K562 (cell line): ENCODE results near the gene RNF144A. TPM values are rescaled to one million over a fixed set of nuclear protein-coding genes. Genes with fewer than 3 reads are reported as not detected.

ENCODE experiments used
- ATAC-seq: fragments of 200-7000 bp; cut with Tn5 transposase; 3 replicates; pipeline ENCODE4 v1.9.1; 2020; ENCODE audit warnings: moderate library complexity
- BruUV-seq: library from RNA; stranded (reverse); fragments of 400-500 nt; replicated peaks from 2 replicates; lab custom pipeline; 2021; lab: Mats Ljungman, UMichigan
- CTCF ChIA-PET: fragments of 300-600 bp; formaldehyde crosslinking; extraction: SDS; loops from one replicate; lab custom pipeline; 2021; ENCODE audit warnings: low intra/inter-chr PET ratio; lab: Yijun Ruan, JAX
- POLR2A ChIA-PET: fragments of 300-600, 350-650 bp; sonication (Branson Sonifier 250); formaldehyde crosslinking; extraction: SDS; loops from one replicate; lab custom pipeline; 2021; ENCODE audit warnings: antibody characterized with exemption, inconsistent platforms; lab: Yijun Ruan, JAX
- DNase-seq, 4 experiments: peaks; one replicate each; pipeline versions ENCODE4 v3.0.0 to v3.0.0-alpha.2; 2011 to 2018; ENCODE audit warnings: low spot score in 3 of 4, mixed read lengths in 3 of 4; ENCODE audit errors: extremely low read depth in 1 of 4
- FAIRE-seq: peaks from 2 replicates; lab custom pipeline; 2011; peaks lifted over from hg19 to GRCh38; lab: Jason Lieb, UNC
- H2AFZ ChIP-seq: 2 replicates; pipeline ENCODE4 v1.6.0; 2011; ENCODE audit warnings: low read depth, low read length, control low read depth, inconsistent platforms
- H3K27ac ChIP-seq: fragments of 200-600 bp; 3 replicates; pipeline ENCODE4 v1.8.0; 2011; ENCODE audit warnings: low read depth, mild to moderate bottlenecking, control low read depth, inconsistent platforms, low read length, moderate library complexity, mixed read lengths; ENCODE audit errors: extremely low read depth
- H3K27me3 ChIP-seq, 2 experiments: fragments of 300-600 bp in 1 of 2; 2 replicates in 1 of 2; 3 replicates in 1 of 2; pipeline versions ENCODE4 v1.6.0 to v1.8.0; 2011; ENCODE audit warnings: inconsistent platforms in 2 of 2, low read length in 2 of 2, mild to moderate bottlenecking in 1 of 2, mixed read lengths in 1 of 2, moderate library complexity in 1 of 2; ENCODE audit not compliant: control insufficient read depth in 2 of 2, insufficient read depth in 2 of 2
- H3K36me3 ChIP-seq: fragments of 300-600 bp; 3 replicates; pipeline ENCODE4 v1.8.0; 2011; ENCODE audit warnings: mild to moderate bottlenecking, low read length, inconsistent platforms; ENCODE audit not compliant: control insufficient read depth, insufficient read depth
- H3K4me1 ChIP-seq, 2 experiments: fragments of 200-600 bp in 1 of 2; replicated peaks in 1 of 2; 2 replicates in 1 of 2; 3 replicates in 1 of 2; pipeline versions ENCODE4 v1.5.1 to v1.8.0; 2011; ENCODE audit warnings: inconsistent platforms in 2 of 2, low read length in 2 of 2, mild to moderate bottlenecking in 1 of 2, mixed read lengths in 1 of 2, moderate library complexity in 1 of 2; ENCODE audit not compliant: control insufficient read depth in 2 of 2, insufficient read depth in 2 of 2
- H3K4me2 ChIP-seq: 2 replicates; pipeline ENCODE4 v1.6.1; 2011; ENCODE audit warnings: low read length, control low read depth, inconsistent platforms, mixed read lengths; ENCODE audit not compliant: insufficient read depth
- H3K4me3 ChIP-seq: fragments of 200-600 bp; sonication (generic), shearing (Covaris generic); 2 replicates; pipeline ENCODE4 v1.5.1; 2016; ENCODE audit warnings: control low read depth, inconsistent platforms
- H3K79me2 ChIP-seq: fragments of 200-600 bp; 3 replicates; pipeline ENCODE4 v1.8.0; 2011; ENCODE audit warnings: low read length, inconsistent platforms; ENCODE audit not compliant: control insufficient read depth, insufficient read depth
- H3K9ac ChIP-seq, 2 experiments: 2 replicates each; pipeline versions ENCODE4 v1.6.0 to v1.6.1; 2011; ENCODE audit warnings: low read depth in 2 of 2, low read length in 2 of 2, control low read depth in 1 of 2, inconsistent platforms in 1 of 2, mild to moderate bottlenecking in 1 of 2, mixed read lengths in 1 of 2; ENCODE audit not compliant: insufficient read depth in 1 of 2
- H3K9me1 ChIP-seq: one replicate; pipeline ENCODE4 v1.6.0; 2011; ENCODE audit warnings: inconsistent platforms, mild to moderate bottlenecking, low read length, moderate library complexity; ENCODE audit not compliant: control insufficient read depth, insufficient read depth
- H3K9me3 ChIP-seq: replicated peaks from 2 replicates; pipeline ENCODE4 v1.5.1; 2011; ENCODE audit warnings: low read depth, low read length, inconsistent platforms; ENCODE audit not compliant: control insufficient read depth, insufficient read depth
- H4K20me1 ChIP-seq: replicated peaks from 2 replicates; pipeline ENCODE4 v1.6.1; 2011; ENCODE audit warnings: low read length, inconsistent platforms, mixed read lengths; ENCODE audit not compliant: control insufficient read depth, insufficient read depth
- E2F8 ChIP-seq: fragments of 450-650 bp; IDR thresholded peaks from 2 replicates; pipeline ENCODE4 v1.7.1; 2018; ENCODE audit warnings: mild to moderate bottlenecking, low read depth; ENCODE audit not compliant: partially characterized antibody
- FIP1L1 ChIP-seq: fragments of 200-400 bp; formaldehyde crosslinking; IDR thresholded peaks from 2 replicates; pipeline ENCODE4 v1.6.1; 2018; ENCODE audit warnings: mild to moderate bottlenecking, low read depth, low read length; ENCODE audit not compliant: poor library complexity, severe bottlenecking
- NCOR1 ChIP-seq: fragments of 450-650 bp; IDR thresholded peaks from 2 replicates; pipeline ENCODE4 v1.6.1; 2016; ENCODE audit warnings: mild to moderate bottlenecking, moderate library complexity
- SMAD1 ChIP-seq: fragments of 150-350 bp; IDR thresholded peaks from 2 replicates; pipeline ENCODE4 v1.6.1; 2014; ENCODE audit warnings: low read length, low read depth; ENCODE audit not compliant: partially characterized antibody
- ZNF589 ChIP-seq: fragments of 200-800 bp; sonication (Bioruptor generic); IDR thresholded peaks from 2 replicates; pipeline ENCODE4 v1.6.1; 2016; ENCODE audit warnings: low read depth, missing genetic modification characterization, missing compliant biosample characterization
- ZNF77 ChIP-seq: fragments of 250-450 bp; sonication (Bioruptor Pico); IDR thresholded peaks from 2 replicates; pipeline ENCODE4 v1.5.0; 2020
- WGBS: fragments of 100-300 bp; shearing (Covaris generic); methylation state at CpG from one replicate; pipeline ENCODE4 v1.1.6; 2016; ENCODE audit warnings: low coverage, mixed read lengths; ENCODE audit not compliant: insufficient coverage; ENCODE audit errors: missing lambda C conversion rate; 5-methylcytosine and 5-hydroxymethylcytosine counted together
- in situ Hi-C: fragments of 300-500 bp; cut with MboI; formaldehyde crosslinking; loops from 4 replicates; pipeline ENCODE4 v1.15.0; 2018; ENCODE audit warnings: inconsistent platforms, mixed read lengths
- intact Hi-C: fragments of 100-400 bp; cut with micrococcal nuclease; formaldehyde crosslinking; loops from 2 replicates; pipeline ENCODE4 v1.14.2; 2022
- polyA plus RNA-seq, 8 experiments: library from polyadenylated mRNA; depleted of rRNA in 4 of 8; stranded (reverse) in 5 of 8; unstranded in 3 of 8; fragments of >200 nt; fragmentation: Nextera tagmentation in 2 of 8; fragmentation: Illumina TruSeq in 1 of 8; extraction: Ambion mirVana in 2 of 8; extraction: Trizol in 1 of 8; gene quantifications; 2 replicates each; pipeline versions ENCODE4 v1.2.1 to v1.2.3, GENCODE V29; 2011 to 2014; ENCODE audit warnings: inconsistent platforms in 1 of 8, missing spikeins in 1 of 8
- total RNA-seq, 7 experiments: library from RNA; depleted of rRNA in 6 of 7; stranded (reverse); fragments of >200 nt in 6 of 7; fragmentation: Illumina TruSeq in 2 of 7; extraction: Trizol in 2 of 7; gene quantifications; 2 replicates each; pipeline versions ENCODE4 v1.2.1 to v1.2.3, GENCODE V29; 2011 to 2021; ENCODE audit warnings: low replicate concordance in 1 of 7

The RNF144A gene
- total and polyA plus RNA-seq, 9 of the 15 experiments (the other 6 are each of a cell fraction or from before 2014, with no cell fraction given): 0.96 to 11.3 (median 6.2) TPM

- no peak overlapping the region for H3K9ac ChIP-seq
- H3K9me3 ChIP-seq: no peaks in the 10 kb centered on the region
- BruUV-seq: no TSS peak
- in situ Hi-C loops: no loop called here
- intact Hi-C loops: no loop called here
- H4K20me1 ChIP-seq: no peaks in the 10 kb centered on the region
- POLR2A ChIA-PET: interaction anchor here (0.9 kb wide), 1 partner anchor 10 kb away, joined by 5 read pairs; no protein-coding TSS in a partner anchor
- no peak overlapping the region for H3K4me3 ChIP-seq
- no peak for DNase-seq
- 29% methylated on average over 7 of the region's 7 CpGs for WGBS
- H3K4me1 ChIP-seq: no peaks in the 10 kb centered on the region; a peak in 1 of 5 replicates
- H3K27me3 ChIP-seq: no peaks in the 10 kb centered on the region
- H3K27ac ChIP-seq: no peak overlapping the region
- no peak for FAIRE-seq
- no peaks in the 10 kb centered on the region for H3K36me3 ChIP-seq
- TF ChIP-seq ZNF589 (no peak), E2F8 (no peak), NCOR1 (no peak), FIP1L1 (no peak), ZNF77 (no peak), SMAD1 (no peak)
- H2AFZ ChIP-seq: no peak overlapping the region
- CTCF ChIA-PET: no interaction called here
- no peak overlapping the region for H3K4me2 ChIP-seq
- no peak for ATAC-seq
- H3K79me2 ChIP-seq: no peaks in the 10 kb centered on the region
- no peaks in the 10 kb centered on the region for H3K9me1 ChIP-seq
Observed at GRCh38 chr2:6967301-6967700, 50.1 kb downstream of the RNF144A start.
